H1 (cell line): Measurements from ENCODE around the gene PSMD13. TPM values are rescaled to one million over a fixed set of nuclear protein-coding genes. Genes with fewer than 3 reads are reported as not detected.

ENCODE experiments used
- CHD2 ChIP-seq: IDR thresholded peaks from 2 replicates; pipeline ENCODE4 v1.6.1; 2012; ENCODE audit warnings: low read length, improper control_type of control experiment
- HDAC2 ChIP-seq, 2 experiments: fragments of 300-600 bp in 1 of 2; sonication (generic) in 1 of 2; IDR thresholded peaks; 2 replicates each; pipeline ENCODE4 v1.6.1; 2011 to 2012; ENCODE audit warnings: low read depth in 2 of 2, low read length in 2 of 2, mild to moderate bottlenecking in 2 of 2, moderate library complexity in 2 of 2, borderline replicate concordance in 1 of 2, inconsistent platforms in 1 of 2
- polyA plus RNA-seq, 7 experiments: library from polyadenylated mRNA; depleted of rRNA in 3 of 7; stranded (reverse) in 5 of 7; unstranded in 2 of 7; fragments of >200 nt in 5 of 7; fragments of 200-250 nt in 2 of 7; gene quantifications; 1 replicate in 5 of 7; 2 replicates in 1 of 7; 4 replicates in 1 of 7; pipeline versions ENCODE4 v1.2.1 to v1.2.3, GENCODE V29; 2011 to 2013; ENCODE audit warnings: missing spikeins in 2 of 7, mixed read lengths in 2 of 7
- total RNA-seq: library from RNA; stranded (reverse); fragmentation: NEBNext Ultra II Directional; extraction: Animal tissue kit (Norgen Biotek cat#: 25700); gene quantifications from 2 replicates; pipeline ENCODE4 v1.2.1, GENCODE V29; 2021

The PSMD13 gene
- total and polyA plus RNA-seq, 2 of the 8 experiments (the other 6 are each of a cell fraction or from before 2014, with no cell fraction given) = 121 to 141 TPM

DNA sequence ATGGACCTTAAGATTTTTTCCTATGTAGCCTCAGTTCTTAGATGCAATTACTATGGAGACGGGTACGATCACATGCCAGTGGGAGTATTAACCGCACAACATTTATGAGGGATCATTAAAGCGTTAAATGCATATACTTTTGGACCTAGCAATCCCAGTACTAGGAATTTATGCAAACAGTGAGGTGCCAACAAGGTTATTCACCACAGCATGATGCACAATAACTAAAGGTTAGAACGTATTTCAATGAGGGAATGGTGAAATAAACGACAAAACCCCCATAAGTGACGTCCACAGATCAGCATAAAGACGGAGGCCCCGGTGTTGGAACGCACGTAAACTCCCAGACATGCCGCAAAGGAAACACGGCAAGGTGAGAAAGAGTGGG is 1.2 kb upstream of the PSMD13 start (continued):
- TF ChIP-seq HDAC2 (IDR thresholded peaks at IDR 0.05; ENCODE audit: borderline replicate concordance in 1 of 2, low read depth in 2 of 2, low read length in 2 of 2) = no peak
- no peak for TF ChIP-seq CHD2
